ENCODE data around the gene EMC1.
"Not testable (repeated sequence)": the region's sequence is repeated elsewhere in the genome, so short reads cannot be mapped to it uniquely, and the experiment has no call there.

EMC1 gene

GRCh38 chr1:19287436-19288185 lies 36.3 kb upstream of the EMC1 start:
- TF ChIP-seq CTCF (IDR thresholded peaks at IDR 0.05; ENCODE audit: insufficient read depth, low read length, poor library complexity, severe bottlenecking): no peak
- Histone ChIP-seq H3K27me3 (replicated peaks; ENCODE audit: control insufficient read depth, insufficient read depth, low read length) (no peaks in the 10 kb centered on the region), H3K4me3 (replicated peaks; ENCODE audit: low read depth, low read length) (no peak overlapping the region), H3K36me3 (ENCODE audit: control insufficient read depth, insufficient read depth, low read length) (no peaks in the 10 kb centered on the region)
- no peak for DNase-seq (ENCODE audit: extremely low read depth, insufficient read length)

GRCh38 chr1:19285807-19286206 lies 34.5 kb upstream of the EMC1 start:
- not testable (repeated sequence) for DNase-seq (ENCODE audit: extremely low read depth, insufficient read length)

GRCh38 chr1:19285366-19285765 lies 34.0 kb upstream of the EMC1 start:
- H3K4me3 ChIP-seq (replicated peaks; ENCODE audit: low read depth, low read length); H3K27me3 ChIP-seq (replicated peaks; ENCODE audit: control insufficient read depth, insufficient read depth, low read length); H3K36me3 ChIP-seq (ENCODE audit: control insufficient read depth, insufficient read depth, low read length); DNase-seq (ENCODE audit: extremely low read depth, insufficient read length): not testable (repeated sequence)

More at GRCh38 chr1:19285807-19286206, 34.5 kb upstream of the EMC1 start:
- not testable (repeated sequence) for H3K27me3 ChIP-seq (replicated peaks; ENCODE audit: control insufficient read depth, insufficient read depth, low read length); H3K36me3 ChIP-seq (ENCODE audit: control insufficient read depth, insufficient read depth, low read length); H3K4me3 ChIP-seq (replicated peaks; ENCODE audit: low read depth, low read length)

- Histone ChIP-seq H3K36me3 (ENCODE audit: control insufficient read depth, insufficient read depth, low read length) (no peaks in the 10 kb centered on the region), H3K27me3 (replicated peaks; ENCODE audit: control insufficient read depth, insufficient read depth, low read length) (no peaks in the 10 kb centered on the region), H3K4me3 (replicated peaks; ENCODE audit: low read depth, low read length) (no peak overlapping the region)
- no peak for DNase-seq (ENCODE audit: extremely low read depth, insufficient read length)
- no peak for TF ChIP-seq CTCF (IDR thresholded peaks at IDR 0.05; ENCODE audit: insufficient read depth, low read length, poor library complexity, severe bottlenecking)
Observed at GRCh38 chr1:19284881-19285280, 33.6 kb upstream of the EMC1 start.

GRCh38 chr1:19283891-19284290 lies 32.6 kb upstream of the EMC1 start:
- H3K4me3 ChIP-seq (replicated peaks; ENCODE audit: low read depth, low read length): no peak overlapping the region
- no peak for DNase-seq (ENCODE audit: extremely low read depth, insufficient read length)
- no peaks in the 10 kb centered on the region for H3K27me3 ChIP-seq (replicated peaks; ENCODE audit: control insufficient read depth, insufficient read depth, low read length)
- no peaks in the 10 kb centered on the region for H3K36me3 ChIP-seq (ENCODE audit: control insufficient read depth, insufficient read depth, low read length)
- no peak for TF ChIP-seq CTCF (IDR thresholded peaks at IDR 0.05; ENCODE audit: insufficient read depth, low read length, poor library complexity, severe bottlenecking)

- no peak for TF ChIP-seq CTCF (IDR thresholded peaks at IDR 0.05; ENCODE audit: insufficient read depth, low read length, poor library complexity, severe bottlenecking)
Observed at GRCh38 chr1:19274636-19275035, 23.3 kb upstream of the EMC1 start.

GRCh38 chr1:19273844-19274531 lies 22.7 kb upstream of the EMC1 start:
- not testable (repeated sequence) for DNase-seq (ENCODE audit: extremely low read depth, insufficient read length); H3K4me3 ChIP-seq (replicated peaks; ENCODE audit: low read depth, low read length)

More at GRCh38 chr1:19274636-19275035, 23.3 kb upstream of the EMC1 start:
- Histone ChIP-seq H3K4me3 (replicated peaks; ENCODE audit: low read depth, low read length) (no peak overlapping the region), H3K36me3 (ENCODE audit: control insufficient read depth, insufficient read depth, low read length) (no peaks in the 10 kb centered on the region), H3K27me3 (replicated peaks; ENCODE audit: control insufficient read depth, insufficient read depth, low read length) (no peaks in the 10 kb centered on the region)
- no peak for DNase-seq (ENCODE audit: extremely low read depth, insufficient read length)

More at GRCh38 chr1:19273844-19274531, 22.7 kb upstream of the EMC1 start:
- H3K36me3 ChIP-seq (ENCODE audit: control insufficient read depth, insufficient read depth, low read length); H3K27me3 ChIP-seq (replicated peaks; ENCODE audit: control insufficient read depth, insufficient read depth, low read length): not testable (repeated sequence)
